ENCODE measurements around the gene C11orf58.

The C11orf58 gene

DNA sequence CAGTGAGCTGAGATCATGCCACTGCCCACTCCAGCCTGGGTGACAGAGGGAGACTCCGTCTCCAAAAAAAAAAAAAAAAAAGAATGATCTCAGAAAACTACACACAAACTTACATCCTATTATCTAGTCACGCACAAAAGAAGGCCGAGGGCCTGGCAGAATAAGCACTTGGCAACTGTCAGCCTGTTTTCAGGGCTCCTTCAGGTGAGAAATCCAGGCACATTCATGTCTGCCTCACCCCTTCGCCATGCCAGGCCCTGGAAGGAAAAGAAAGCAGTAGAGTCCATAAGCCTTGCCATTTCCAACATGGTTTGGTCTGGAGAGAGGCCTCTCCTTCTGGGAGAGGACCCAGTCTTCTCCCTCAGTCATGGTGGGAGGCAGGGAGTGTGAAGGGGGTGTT lies 30.9 kb downstream of the C11orf58 start:
- Histone ChIP-seq H3K27me3 (ENCODE audit: insufficient read depth, poor library complexity, severe bottlenecking) (no peaks in the 10 kb centered on the region), H3K27ac (replicated peaks) (no peak overlapping the region), H3K4me3 (replicated peaks; ENCODE audit: insufficient read depth, low read length) (no peak overlapping the region)
- no peak for DNase-seq (ENCODE audit: low read depth in 1 of 2, low spot score in 1 of 2)
- TF ChIP-seq, protein P1, sequence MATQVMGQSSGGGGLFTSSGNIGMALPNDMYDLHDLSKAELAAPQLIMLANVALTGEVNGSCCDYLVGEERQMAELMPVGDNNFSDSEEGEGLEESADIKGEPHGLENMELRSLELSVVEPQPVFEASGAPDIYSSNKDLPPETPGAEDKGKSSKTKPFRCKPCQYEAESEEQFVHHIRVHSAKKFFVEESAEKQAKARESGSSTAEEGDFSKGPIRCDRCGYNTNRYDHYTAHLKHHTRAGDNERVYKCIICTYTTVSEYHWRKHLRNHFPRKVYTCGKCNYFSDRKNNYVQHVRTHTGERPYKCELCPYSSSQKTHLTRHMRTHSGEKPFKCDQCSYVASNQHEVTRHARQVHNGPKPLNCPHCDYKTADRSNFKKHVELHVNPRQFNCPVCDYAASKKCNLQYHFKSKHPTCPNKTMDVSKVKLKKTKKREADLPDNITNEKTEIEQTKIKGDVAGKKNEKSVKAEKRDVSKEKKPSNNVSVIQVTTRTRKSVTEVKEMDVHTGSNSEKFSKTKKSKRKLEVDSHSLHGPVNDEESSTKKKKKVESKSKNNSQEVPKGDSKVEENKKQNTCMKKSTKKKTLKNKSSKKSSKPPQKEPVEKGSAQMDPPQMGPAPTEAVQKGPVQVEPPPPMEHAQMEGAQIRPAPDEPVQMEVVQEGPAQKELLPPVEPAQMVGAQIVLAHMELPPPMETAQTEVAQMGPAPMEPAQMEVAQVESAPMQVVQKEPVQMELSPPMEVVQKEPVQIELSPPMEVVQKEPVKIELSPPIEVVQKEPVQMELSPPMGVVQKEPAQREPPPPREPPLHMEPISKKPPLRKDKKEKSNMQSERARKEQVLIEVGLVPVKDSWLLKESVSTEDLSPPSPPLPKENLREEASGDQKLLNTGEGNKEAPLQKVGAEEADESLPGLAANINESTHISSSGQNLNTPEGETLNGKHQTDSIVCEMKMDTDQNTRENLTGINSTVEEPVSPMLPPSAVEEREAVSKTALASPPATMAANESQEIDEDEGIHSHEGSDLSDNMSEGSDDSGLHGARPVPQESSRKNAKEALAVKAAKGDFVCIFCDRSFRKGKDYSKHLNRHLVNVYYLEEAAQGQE (IDR thresholded peaks at IDR 0.05; ENCODE audit: insufficient replicate concordance, low read depth), result no peak
- no peak for TF ChIP-seq POLR2AphosphoS5 (IDR thresholded peaks at IDR 0.05; ENCODE audit: low read depth)
- TF ChIP-seq CTCF (IDR thresholded peaks at IDR 0.05; ENCODE audit: insufficient read depth, low read length), result no peak
- no peak for TF ChIP-seq GABPA (IDR thresholded peaks at IDR 0.05; ENCODE audit: low read depth)
- TF ChIP-seq SPI1 (IDR thresholded peaks at IDR 0.05; ENCODE audit: borderline replicate concordance, low read depth), result no peak

- H3K27ac ChIP-seq (replicated peaks), result no peak overlapping the region
- no peak overlapping the region for H3K4me3 ChIP-seq (replicated peaks; ENCODE audit: insufficient read depth, low read length)
- DNase-seq (ENCODE audit: low read depth in 1 of 2, low spot score in 1 of 2), result no peak
- H3K27me3 ChIP-seq (ENCODE audit: insufficient read depth, poor library complexity, severe bottlenecking), result no peaks in the 10 kb centered on the region
- TF ChIP-seq POLR2AphosphoS5 (IDR thresholded peaks at IDR 0.05; ENCODE audit: low read depth), result no peak
- TF ChIP-seq, protein P1 (IDR thresholded peaks at IDR 0.05; ENCODE audit: insufficient replicate concordance, low read depth), result no peak
Observed at GRCh38 chr11:16770016-16770415, 31.6 kb downstream of the C11orf58 start.

DNA sequence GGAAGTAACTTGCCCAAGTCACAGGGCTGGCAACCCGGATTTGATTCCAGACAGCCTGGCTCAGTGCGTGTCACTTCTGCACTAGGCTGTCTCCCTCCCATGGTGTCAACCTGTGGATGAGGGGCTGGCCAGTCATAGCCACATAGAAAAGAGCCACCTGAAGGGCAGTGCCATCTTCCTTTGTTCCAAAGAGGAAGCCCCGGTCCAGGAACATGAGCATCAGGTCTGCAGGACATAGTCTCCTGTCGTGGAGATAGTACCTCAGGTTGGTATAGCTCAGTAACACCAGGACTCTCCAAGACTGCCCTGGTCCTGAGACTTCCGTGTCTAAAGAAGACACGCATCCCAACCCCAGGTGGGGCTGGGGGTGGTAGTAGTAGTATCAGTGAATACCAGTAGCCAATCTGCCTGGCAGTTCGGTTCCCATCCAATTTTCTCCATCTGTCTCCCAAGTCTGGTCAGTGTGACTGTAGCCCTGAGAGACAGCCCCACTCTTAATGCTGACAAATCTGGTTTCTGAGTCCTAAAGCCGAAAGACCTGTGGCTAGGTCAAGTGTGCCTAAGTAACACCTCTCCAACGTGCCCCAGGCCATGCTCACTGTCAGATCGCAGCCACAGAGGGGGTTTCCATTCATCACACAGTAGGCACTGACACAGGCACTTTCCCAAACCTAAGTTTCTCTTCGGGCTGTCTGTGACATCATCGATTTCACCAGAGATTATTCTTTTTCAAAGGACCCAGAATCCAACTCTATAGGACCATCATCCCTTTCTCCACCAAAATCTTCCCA lies 33.1 kb downstream of the C11orf58 start:
- no peak for DNase-seq (ENCODE audit: low read depth in 1 of 2, low spot score in 1 of 2)
- no peak overlapping the region for H3K27ac ChIP-seq (replicated peaks)
- TF ChIP-seq, protein P1 (IDR thresholded peaks at IDR 0.05; ENCODE audit: insufficient replicate concordance, low read depth), result no peak
- TF ChIP-seq CTCF (IDR thresholded peaks at IDR 0.05; ENCODE audit: insufficient read depth, low read length) (no peak), SPI1 (IDR thresholded peaks at IDR 0.05; ENCODE audit: borderline replicate concordance, low read depth) (no peak), GABPA (IDR thresholded peaks at IDR 0.05; ENCODE audit: low read depth) (no peak), POLR2AphosphoS5 (IDR thresholded peaks at IDR 0.05; ENCODE audit: low read depth) (no peak)
- H3K4me3 ChIP-seq (replicated peaks; ENCODE audit: insufficient read depth, low read length), result no peak overlapping the region
- no peaks in the 10 kb centered on the region for H3K27me3 ChIP-seq (ENCODE audit: insufficient read depth, poor library complexity, severe bottlenecking)
